Measurements from ENCODE around the gene RBM27.
A peak's percentile ranks its signal among the peaks of the same experiment; 100 is the strongest.
"Not testable (repeated sequence)": the region's sequence is repeated elsewhere in the genome, so short reads cannot be mapped to it uniquely, and the experiment has no call there.

Gene RBM27

GRCh38 chr5:146203011-146203871, at the start of gene RBM27:
RBM27 (plus strand) TSS chr5:146203605; CDS start chr5:146203766, 161 bp downstream.
- Mint-ChIP-seq H3K36me3 (ENCODE audit: low read depth) (no peaks in the 10 kb centered on the region), H3K27me3 (no peaks in the 10 kb centered on the region), H3K4me1 (ENCODE audit: low read depth) (no peaks in the 10 kb centered on the region), H3K27ac (no peak within 1 kb of the TSS), H3K9me3 (no peaks in the 10 kb centered on the region), H3K4me3 (no peak within 1 kb of the TSS)
- intact Hi-C loops (cut with micrococcal nuclease) = loop anchor here (1.0 to 10.0 kb wide), 3 partner anchors 21 to 518 kb away; partner anchors contain the start of gene LARS1

GRCh38 chr5:146158255-146158654, 45.1 kb upstream of the RBM27 start:
- intact Hi-C loops (cut with micrococcal nuclease) = loop anchor here (5.0 to 10.0 kb wide), 3 partner anchors 36 to 344 kb away; no protein-coding TSS in a partner anchor
- Mint-ChIP-seq H3K4me1 (ENCODE audit: low read depth) (no peaks in the 10 kb centered on the region), H3K27ac (no peak overlapping the region), H3K36me3 (ENCODE audit: low read depth) (peaks cover 82% of the 10 kb centered on the region), H3K4me3 (no peak overlapping the region), H3K27me3 (no peaks in the 10 kb centered on the region), H3K9me3 (no peaks in the 10 kb centered on the region)

- Mint-ChIP-seq H3K27ac (no peak overlapping the region), H3K4me3 (no peak overlapping the region), H3K27me3 (no peaks in the 10 kb centered on the region), H3K4me1 (ENCODE audit: low read depth) (no peaks in the 10 kb centered on the region), H3K9me3 (no peaks in the 10 kb centered on the region), H3K36me3 (ENCODE audit: low read depth) (peaks cover 94% of the 10 kb centered on the region)
- intact Hi-C loops (cut with micrococcal nuclease) = loop anchor here (5.0 kb wide), 1 partner anchor 318 kb away; no protein-coding TSS in a partner anchor
Observed at GRCh38 chr5:146164382-146164781, 39.0 kb upstream of the RBM27 start.

GRCh38 chr5:146165460-146165859, 37.9 kb upstream of the RBM27 start:
- Mint-ChIP-seq H3K9me3 (no peaks in the 10 kb centered on the region), H3K27ac (no peak overlapping the region), H3K27me3 (no peaks in the 10 kb centered on the region), H3K4me1 (ENCODE audit: low read depth) (no peaks in the 10 kb centered on the region), H3K36me3 (ENCODE audit: low read depth) (peaks cover 94% of the 10 kb centered on the region), H3K4me3 (no peak overlapping the region)
- intact Hi-C loops (cut with micrococcal nuclease) = no loop called here

- peaks cover 97% of the 10 kb centered on the region for H3K36me3 Mint-ChIP-seq (ENCODE audit: low read depth)
- H3K9me3 Mint-ChIP-seq = no peaks in the 10 kb centered on the region
- no peaks in the 10 kb centered on the region for H3K4me1 Mint-ChIP-seq (ENCODE audit: low read depth)
- intact Hi-C loops (cut with micrococcal nuclease) = no loop called here
- no peak overlapping the region for H3K4me3 Mint-ChIP-seq
- no peak overlapping the region for H3K27ac Mint-ChIP-seq
- H3K27me3 Mint-ChIP-seq = no peaks in the 10 kb centered on the region
Observed at GRCh38 chr5:146165903-146166302, 37.5 kb upstream of the RBM27 start.

GRCh38 chr5:146169076-146169475, 34.3 kb upstream of the RBM27 start:
- Mint-ChIP-seq H3K27ac (no peak overlapping the region), H3K9me3 (no peaks in the 10 kb centered on the region), H3K4me1 (ENCODE audit: low read depth) (no peaks in the 10 kb centered on the region), H3K4me3 (no peak overlapping the region), H3K36me3 (ENCODE audit: low read depth) (peaks cover 88% of the 10 kb centered on the region), H3K27me3 (no peaks in the 10 kb centered on the region)
- intact Hi-C loops (cut with micrococcal nuclease) = no loop called here

- H3K27ac Mint-ChIP-seq; H3K9me3 Mint-ChIP-seq; H3K27me3 Mint-ChIP-seq; intact Hi-C loops (cut with micrococcal nuclease); H3K4me1 Mint-ChIP-seq (ENCODE audit: low read depth); H3K4me3 Mint-ChIP-seq: not testable (repeated sequence)
- peaks cover 80% of the 10 kb centered on the region for H3K36me3 Mint-ChIP-seq (ENCODE audit: low read depth)
Observed at GRCh38 chr5:146173049-146173448, 30.4 kb upstream of the RBM27 start.

- Mint-ChIP-seq H3K27ac (no peak overlapping the region), H3K27me3 (no peaks in the 10 kb centered on the region), H3K4me1 (ENCODE audit: low read depth) (no peaks in the 10 kb centered on the region), H3K36me3 (ENCODE audit: low read depth) (peaks cover 81% of the 10 kb centered on the region), H3K4me3 (no peak overlapping the region), H3K9me3 (no peaks in the 10 kb centered on the region)
- intact Hi-C loops (cut with micrococcal nuclease) = no loop called here
Observed at GRCh38 chr5:146173597-146173996, 29.8 kb upstream of the RBM27 start.

- peaks cover 11% of the 10 kb centered on the region for H3K4me1 Mint-ChIP-seq (ENCODE audit: low read depth)
- no peaks in the 10 kb centered on the region for H3K27me3 Mint-ChIP-seq
- H3K4me3 Mint-ChIP-seq = no peak overlapping the region
- no peak overlapping the region for H3K27ac Mint-ChIP-seq
- intact Hi-C loops (cut with micrococcal nuclease) = loop anchor here (5.0 kb wide), 1 partner anchor 40 kb away; no protein-coding TSS in a partner anchor
- peaks cover 57% of the 10 kb centered on the region for H3K36me3 Mint-ChIP-seq (ENCODE audit: low read depth)
- H3K9me3 Mint-ChIP-seq = no peaks in the 10 kb centered on the region
Observed at GRCh38 chr5:146176805-146177204, 26.6 kb upstream of the RBM27 start.

GRCh38 chr5:146179696-146180095, 23.7 kb upstream of the RBM27 start:
- intact Hi-C loops (cut with micrococcal nuclease) = loop anchor here (5.0 kb wide), 1 partner anchor 38 kb away; no protein-coding TSS in a partner anchor
- Mint-ChIP-seq H3K27ac (no peak overlapping the region), H3K9me3 (no peaks in the 10 kb centered on the region), H3K4me1 (ENCODE audit: low read depth) (peaks cover 11% of the 10 kb centered on the region), H3K36me3 (ENCODE audit: low read depth) (peaks cover 46% of the 10 kb centered on the region), H3K27me3 (no peaks in the 10 kb centered on the region), H3K4me3 (no peak overlapping the region)

GRCh38 chr5:146183403-146183802, 20.0 kb upstream of the RBM27 start:
- not testable (repeated sequence) for H3K9me3 Mint-ChIP-seq

GRCh38 chr5:146185161-146185560, 18.2 kb upstream of the RBM27 start:
- no peak overlapping the region for H3K4me3 Mint-ChIP-seq
- intact Hi-C loops (cut with micrococcal nuclease) = no loop called here
- H3K27ac Mint-ChIP-seq = no peak overlapping the region
- H3K36me3 Mint-ChIP-seq (ENCODE audit: low read depth) = peaks cover 8% of the 10 kb centered on the region
- H3K9me3 Mint-ChIP-seq = no peaks in the 10 kb centered on the region
- H3K4me1 Mint-ChIP-seq (ENCODE audit: low read depth) = peaks cover 11% of the 10 kb centered on the region
- H3K27me3 Mint-ChIP-seq = peaks cover 2% of the 10 kb centered on the region

More at GRCh38 chr5:146183403-146183802, 20.0 kb upstream of the RBM27 start:
- H3K4me3 Mint-ChIP-seq = peak overlapping the region; percentile 95
- peak overlapping the region; percentile 86 for H3K27ac Mint-ChIP-seq
- H3K27me3 Mint-ChIP-seq; intact Hi-C loops (cut with micrococcal nuclease): not testable (repeated sequence)
- H3K4me1 Mint-ChIP-seq (ENCODE audit: low read depth) = peaks cover 11% of the 10 kb centered on the region
- H3K36me3 Mint-ChIP-seq (ENCODE audit: low read depth) = peaks cover 13% of the 10 kb centered on the region

GRCh38 chr5:146188358-146188757, 15.0 kb upstream of the RBM27 start:
- H3K4me1 Mint-ChIP-seq (ENCODE audit: low read depth) = no peaks in the 10 kb centered on the region
- peaks cover 4% of the 10 kb centered on the region for H3K27me3 Mint-ChIP-seq
- intact Hi-C loops (cut with micrococcal nuclease) = no loop called here
- no peak overlapping the region for H3K27ac Mint-ChIP-seq
- no peaks in the 10 kb centered on the region for H3K9me3 Mint-ChIP-seq
- H3K4me3 Mint-ChIP-seq = no peak overlapping the region
- no peaks in the 10 kb centered on the region for H3K36me3 Mint-ChIP-seq (ENCODE audit: low read depth)

GRCh38 chr5:146192571-146193043, 10.8 kb upstream of the RBM27 start:
- Mint-ChIP-seq H3K4me3 (no peak overlapping the region), H3K9me3 (no peaks in the 10 kb centered on the region), H3K27ac (no peak overlapping the region), H3K27me3 (peaks cover 2% of the 10 kb centered on the region), H3K36me3 (ENCODE audit: low read depth) (no peaks in the 10 kb centered on the region), H3K4me1 (ENCODE audit: low read depth) (peaks cover 6% of the 10 kb centered on the region)
- intact Hi-C loops (cut with micrococcal nuclease) = no loop called here

Measured in dendritic cell treated with granulocyte-macrophage colony-stimulating factor and Interleukin-4, amounts not matched to agents 40 ng/mL and 50 ng/mL, for 4 days (primary cell).